Measurements from ENCODE around the gene GABRB1. TPM values are rescaled to one million over a fixed set of nuclear protein-coding genes. Genes with fewer than 3 reads are reported as not detected.
A peak's percentile ranks its signal among the peaks of the same experiment; 100 is the strongest.

Gene GABRB1
- total RNA-seq, 2 donors from 2014 or later: not detected

DNA sequence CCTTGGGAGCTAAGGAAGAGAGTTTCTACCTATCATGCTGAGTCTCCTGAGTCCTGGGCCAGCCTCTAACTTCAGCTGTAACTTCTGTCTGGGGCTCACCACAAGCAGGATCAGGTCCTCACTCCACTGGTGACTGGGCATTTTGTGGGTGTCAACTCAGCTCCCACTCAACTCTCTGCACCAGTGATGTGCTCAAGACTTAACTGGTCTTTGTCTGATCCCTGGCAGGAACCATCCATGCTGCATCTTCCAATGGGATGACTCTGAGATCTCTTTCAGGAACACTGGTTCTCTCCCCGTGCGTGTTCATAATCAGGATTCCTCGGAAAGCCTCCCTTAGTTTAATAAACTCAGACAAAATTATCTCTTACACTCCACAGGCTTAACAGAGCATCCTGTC is 349.8 kb downstream of the GABRB1 start:
- H3K27me3 ChIP-seq (replicated peaks; ENCODE audit: insufficient read depth): no peaks in the 10 kb centered on the region
- WGBS: 93% methylated on average over 3 of the region's 3 CpGs
- TF ChIP-seq POLR2AphosphoS5 (IDR thresholded peaks at IDR 0.05) (no peak), POLR2A (IDR thresholded peaks at IDR 0.05) (no peak)
- TF ChIP-seq, protein P1, sequence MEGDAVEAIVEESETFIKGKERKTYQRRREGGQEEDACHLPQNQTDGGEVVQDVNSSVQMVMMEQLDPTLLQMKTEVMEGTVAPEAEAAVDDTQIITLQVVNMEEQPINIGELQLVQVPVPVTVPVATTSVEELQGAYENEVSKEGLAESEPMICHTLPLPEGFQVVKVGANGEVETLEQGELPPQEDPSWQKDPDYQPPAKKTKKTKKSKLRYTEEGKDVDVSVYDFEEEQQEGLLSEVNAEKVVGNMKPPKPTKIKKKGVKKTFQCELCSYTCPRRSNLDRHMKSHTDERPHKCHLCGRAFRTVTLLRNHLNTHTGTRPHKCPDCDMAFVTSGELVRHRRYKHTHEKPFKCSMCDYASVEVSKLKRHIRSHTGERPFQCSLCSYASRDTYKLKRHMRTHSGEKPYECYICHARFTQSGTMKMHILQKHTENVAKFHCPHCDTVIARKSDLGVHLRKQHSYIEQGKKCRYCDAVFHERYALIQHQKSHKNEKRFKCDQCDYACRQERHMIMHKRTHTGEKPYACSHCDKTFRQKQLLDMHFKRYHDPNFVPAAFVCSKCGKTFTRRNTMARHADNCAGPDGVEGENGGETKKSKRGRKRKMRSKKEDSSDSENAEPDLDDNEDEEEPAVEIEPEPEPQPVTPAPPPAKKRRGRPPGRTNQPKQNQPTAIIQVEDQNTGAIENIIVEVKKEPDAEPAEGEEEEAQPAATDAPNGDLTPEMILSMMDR (IDR thresholded peaks at IDR 0.05): no peak
- DNase-seq (ENCODE audit: low spot score): no peak
- intact Hi-C loops (cut with DNase I): loop anchor here (10.0 kb wide), 1 partner anchor 536 kb away; no protein-coding TSS in a partner anchor
- H3K27ac ChIP-seq: no peak overlapping the region
- no peaks in the 10 kb centered on the region for H3K4me1 ChIP-seq (replicated peaks)
- H3K4me3 ChIP-seq: no peak overlapping the region
- H3K9me3 ChIP-seq: no peaks in the 10 kb centered on the region
- no peaks in the 10 kb centered on the region for H3K36me3 ChIP-seq

- intact Hi-C loops (cut with DNase I): loop anchor here (10.0 kb wide), 1 partner anchor 538 kb away; no protein-coding TSS in a partner anchor
- H3K4me1 ChIP-seq (replicated peaks): no peaks in the 10 kb centered on the region
- no peaks in the 10 kb centered on the region for H3K36me3 ChIP-seq
- TF ChIP-seq POLR2AphosphoS5 (IDR thresholded peaks at IDR 0.05): no peak
- TF ChIP-seq POLR2A (IDR thresholded peaks at IDR 0.05): no peak
- TF ChIP-seq, protein P1 (IDR thresholded peaks at IDR 0.05): no peak
- no peak overlapping the region for H3K27ac ChIP-seq
- H3K9me3 ChIP-seq: no peaks in the 10 kb centered on the region
- no peak overlapping the region for H3K4me3 ChIP-seq
- WGBS: 68% methylated on average over 2 of the region's 2 CpGs
- H3K27me3 ChIP-seq (replicated peaks; ENCODE audit: insufficient read depth): no peaks in the 10 kb centered on the region
- no peak for DNase-seq (ENCODE audit: low spot score)
Measured at GRCh38 chr4:47382846-47383360, 351.5 kb downstream of the GABRB1 start.

GRCh38 chr4:47383829-47384427 is 352.6 kb downstream of the GABRB1 start:
- H3K27ac ChIP-seq: no peak overlapping the region
- no peaks in the 10 kb centered on the region for H3K36me3 ChIP-seq
- no peaks in the 10 kb centered on the region for H3K27me3 ChIP-seq (replicated peaks; ENCODE audit: insufficient read depth)
- WGBS: 1% methylated on average over 4 of the region's 4 CpGs
- intact Hi-C loops (cut with DNase I): loop anchor here (10.0 kb wide), 1 partner anchor 539 kb away; no protein-coding TSS in a partner anchor
- no peak overlapping the region for H3K4me3 ChIP-seq
- no peaks in the 10 kb centered on the region for H3K9me3 ChIP-seq
- H3K4me1 ChIP-seq (replicated peaks): no peaks in the 10 kb centered on the region
- DNase-seq (ENCODE audit: low spot score): no peak
- TF ChIP-seq, protein P1 (IDR thresholded peaks at IDR 0.05): peak in 2 of 4 experiments; percentile 39 to 42
- TF ChIP-seq POLR2AphosphoS5 (IDR thresholded peaks at IDR 0.05) (no peak), POLR2A (IDR thresholded peaks at IDR 0.05) (no peak)

DNA sequence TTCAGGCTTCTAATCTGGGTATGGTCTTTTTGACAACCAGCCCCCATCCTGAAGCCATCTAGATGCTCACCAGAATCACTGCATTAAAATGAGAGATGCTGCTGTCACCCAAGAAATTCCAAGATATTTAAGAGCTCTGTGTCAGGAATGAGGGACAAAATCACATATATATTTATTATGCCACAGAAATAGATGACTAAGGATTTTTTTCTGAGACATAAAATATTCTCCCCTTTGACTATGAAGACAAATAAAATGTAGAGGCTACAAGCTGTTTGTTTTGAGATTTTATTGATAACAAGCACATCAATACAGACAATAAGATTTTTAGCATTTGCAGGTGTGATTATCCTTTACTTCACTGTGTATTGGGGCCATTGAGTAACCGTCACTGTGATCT is 354.8 kb downstream of the GABRB1 start:
- no peak overlapping the region for H3K27ac ChIP-seq
- H3K9me3 ChIP-seq: no peaks in the 10 kb centered on the region
- H3K4me3 ChIP-seq: no peak overlapping the region
- TF ChIP-seq POLR2A (IDR thresholded peaks at IDR 0.05): no peak
- no peak for TF ChIP-seq POLR2AphosphoS5 (IDR thresholded peaks at IDR 0.05)
- TF ChIP-seq, protein P1 (IDR thresholded peaks at IDR 0.05): no peak
- H3K4me1 ChIP-seq (replicated peaks): no peaks in the 10 kb centered on the region
- H3K36me3 ChIP-seq: no peaks in the 10 kb centered on the region
- WGBS: 61% methylated on average over 1 of the region's 1 CpG
- no peak for DNase-seq (ENCODE audit: low spot score)
- intact Hi-C loops (cut with DNase I): loop anchor here (10.0 kb wide), 1 partner anchor 541 kb away; no protein-coding TSS in a partner anchor
- H3K27me3 ChIP-seq (replicated peaks; ENCODE audit: insufficient read depth): no peaks in the 10 kb centered on the region

Data from prostate gland (tissue), 2 donors.